PC-3 (cell line): ENCODE results near the gene XG. TPM values are rescaled to one million over a fixed set of nuclear protein-coding genes. Genes with fewer than 3 reads are reported as not detected.
"Not testable (repeated sequence)": the region's sequence is repeated elsewhere in the genome, so short reads cannot be mapped to it uniquely, and the experiment has no call there.

ENCODE experiments used
- ATAC-seq: fragments of 200-7000 bp; cut with Tn5 transposase; 2 replicates; pipeline ENCODE4 v1.9.1; 2020; ENCODE audit warnings: mild to moderate bottlenecking, moderate library complexity
- BruUV-seq: library from RNA; stranded (reverse); fragments of 400-500 nt; replicated peaks from 2 replicates; lab custom pipeline; 2021; lab: Mats Ljungman, UMichigan
- CTCF ChIA-PET: fragments of 300-600 bp; sonication (Branson Sonifier 250); formaldehyde crosslinking; loops from one replicate; lab custom pipeline; 2022; ENCODE audit warnings: antibody characterized with exemption; lab: Charles Lee
- POLR2A ChIA-PET: fragments of 300-600 bp; sonication (Branson Sonifier 250); formaldehyde crosslinking; loops from one replicate; lab custom pipeline; 2022; ENCODE audit warnings: antibody characterized with exemption; ENCODE audit not compliant: unreplicated experiment; lab: Charles Lee
- DNase-seq: peaks from one replicate; pipeline ENCODE4 v3.0.0-alpha.2; 2015
- H2AFZ ChIP-seq: fragments of 300-600 bp; sonication (generic); 2 replicates; pipeline ENCODE4 v1.6.0; 2016; ENCODE audit warnings: antibody characterized with exemption, low read length
- H3F3A ChIP-seq: fragments of 300-600 bp; sonication (generic); one replicate; pipeline ENCODE4 v1.6.0; 2017; ENCODE audit warnings: antibody characterized with exemption, low read length, control low read depth, mild to moderate bottlenecking; ENCODE audit not compliant: unreplicated experiment
- H3K27ac ChIP-seq: fragments of 300-600 bp; sonication (generic); 2 replicates; pipeline ENCODE4 v1.5.1; 2016; ENCODE audit warnings: mild to moderate bottlenecking, low read length
- H3K27me3 ChIP-seq: fragments of 300-600 bp; sonication (generic); 2 replicates; pipeline ENCODE4 v1.6.1; 2016; ENCODE audit warnings: low read length, mixed read lengths
- H3K36me3 ChIP-seq: fragments of 300-600 bp; sonication (generic); 2 replicates; pipeline ENCODE4 v1.6.1; 2016; ENCODE audit warnings: low read depth, mixed run types, low read length, mixed read lengths
- H3K4me1 ChIP-seq: fragments of 300-600 bp; sonication (generic); 2 replicates; pipeline ENCODE4 v1.5.1; 2016; ENCODE audit warnings: low read length; ENCODE audit not compliant: insufficient read depth
- H3K4me2 ChIP-seq: fragments of 300-600 bp; sonication (generic); 2 replicates; pipeline ENCODE4 v1.6.0; 2016; ENCODE audit warnings: low read length
- H3K4me3 ChIP-seq: fragments of 300-600 bp; sonication (generic); 2 replicates; pipeline ENCODE4 v1.5.1; 2016; ENCODE audit warnings: mild to moderate bottlenecking, low read length, mixed read lengths
- H3K79me2 ChIP-seq: fragments of 300-600 bp; sonication (generic); 2 replicates; pipeline ENCODE4 v1.6.1; 2017; ENCODE audit warnings: low read length, mixed read lengths
- H3K9ac ChIP-seq: fragments of 300-600 bp; sonication (generic); 2 replicates; pipeline ENCODE4 v1.6.0; 2016; ENCODE audit warnings: mild to moderate bottlenecking, low read length
- H3K9me2 ChIP-seq: fragments of 300-600 bp; sonication (generic); replicated peaks from 2 replicates; pipeline ENCODE4 v1.6.1; 2016; ENCODE audit warnings: mixed run types, low read length, mixed read lengths
- H3K9me3 ChIP-seq: fragments of 300-600 bp; sonication (generic); 2 replicates; pipeline ENCODE4 v1.6.1; 2016; ENCODE audit warnings: low read length, mixed read lengths
- H4K20me1 ChIP-seq: fragments of 300-600 bp; sonication (generic); 2 replicates; pipeline ENCODE4 v1.6.1; 2016; ENCODE audit warnings: low read length, mixed read lengths
- CTCF ChIP-seq: fragments of 300-600 bp; sonication (generic); conservative IDR thresholded peaks from 2 replicates; pipeline ENCODE4 v1.5.1; 2017; ENCODE audit warnings: antibody characterized with exemption, low read depth, mild to moderate bottlenecking, low read length
- EZH2phosphoT487 ChIP-seq: fragments of 300-600 bp; sonication (generic); IDR thresholded peaks from 2 replicates; pipeline ENCODE4 v1.6.1; 2018; ENCODE audit warnings: mild to moderate bottlenecking, antibody characterized with exemption, low read length, borderline replicate concordance
- intact Hi-C: fragments of 100-400 bp; cut with micrococcal nuclease; formaldehyde crosslinking; loops from 2 replicates; pipeline ENCODE4 v1.9.0; 2023
- total RNA-seq: library from RNA; depleted of rRNA; stranded (reverse); fragments of >200 nt; gene quantifications from 2 replicates; pipeline ENCODE4 v1.2.3, GENCODE V29; 2014

Gene XG
- total RNA-seq, 1 experiment from 2014 or later, result not detected

GRCh38 chrX:2804106-2804843, 52.4 kb downstream of the XG start:
- H3K9me3 ChIP-seq, H3K27me3 ChIP-seq, H4K20me1 ChIP-seq, H3F3A ChIP-seq, H3K4me3 ChIP-seq, intact Hi-C loops, H3K27ac ChIP-seq, H3K9me2 ChIP-seq, BruUV-seq, H3K9ac ChIP-seq, DNase-seq, CTCF ChIA-PET, H3K4me2 ChIP-seq, H3K36me3 ChIP-seq, H2AFZ ChIP-seq, POLR2A ChIA-PET, H3K4me1 ChIP-seq, H3K79me2 ChIP-seq, ATAC-seq: not testable (repeated sequence)

DNA sequence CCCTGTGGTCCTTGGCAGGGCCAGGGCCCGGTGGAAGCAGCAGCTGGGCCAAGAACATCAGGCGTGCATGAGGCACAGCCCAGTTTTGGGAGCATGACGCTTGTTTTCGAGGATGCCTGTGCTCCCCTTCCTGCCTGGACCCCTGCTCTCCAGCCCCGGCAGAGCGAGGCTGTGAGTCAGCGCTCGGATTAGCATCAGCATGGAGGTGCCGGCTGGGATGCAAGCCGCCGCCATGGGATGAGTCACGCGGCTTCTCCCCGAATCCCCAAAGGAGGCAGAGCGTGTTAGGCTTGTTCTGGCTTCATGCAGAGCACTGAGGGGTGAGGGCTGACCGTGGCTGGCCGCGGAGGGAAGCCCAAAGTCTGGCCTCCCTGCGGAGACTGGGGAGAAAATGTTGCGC, 53.0 kb downstream of the XG start:
- H2AFZ ChIP-seq, intact Hi-C loops, H4K20me1 ChIP-seq, H3K9me2 ChIP-seq, H3F3A ChIP-seq, BruUV-seq, H3K4me1 ChIP-seq, DNase-seq, H3K9ac ChIP-seq, H3K79me2 ChIP-seq, H3K27me3 ChIP-seq, POLR2A ChIA-PET, H3K4me3 ChIP-seq, CTCF ChIA-PET, ATAC-seq, H3K36me3 ChIP-seq, H3K9me3 ChIP-seq, H3K27ac ChIP-seq, H3K4me2 ChIP-seq: not testable (repeated sequence)

GRCh38 chrX:2811271-2811670, 59.4 kb downstream of the XG start:
- no peak overlapping the region for H3K4me2 ChIP-seq
- ATAC-seq (no peak), DNase-seq (no peak)
- H4K20me1 ChIP-seq, result no peaks in the 10 kb centered on the region
- no peak for TF ChIP-seq EZH2phosphoT487
- no peak overlapping the region for H2AFZ ChIP-seq
- no peaks in the 10 kb centered on the region for H3K9me3 ChIP-seq
- H3K4me1 ChIP-seq, result peaks cover 10% of the 10 kb centered on the region; the same call in 1 of the 2 replicates
- H3F3A ChIP-seq, result no peaks in the 10 kb centered on the region
- POLR2A ChIA-PET, result no interaction called here
- no peaks in the 10 kb centered on the region for H3K9me2 ChIP-seq
- no peak overlapping the region for H3K4me3 ChIP-seq
- no peaks in the 10 kb centered on the region for H3K27me3 ChIP-seq
- no TSS peak for BruUV-seq
- no peak overlapping the region for H3K27ac ChIP-seq
- no peak overlapping the region for H3K9ac ChIP-seq
- intact Hi-C loops, result no loop called here
- H3K79me2 ChIP-seq, result no peaks in the 10 kb centered on the region
- H3K36me3 ChIP-seq, result no peaks in the 10 kb centered on the region
- CTCF ChIA-PET, result no interaction called here

- POLR2A ChIA-PET, H4K20me1 ChIP-seq, BruUV-seq, H3K27me3 ChIP-seq, H3K36me3 ChIP-seq, H3K9ac ChIP-seq, H3F3A ChIP-seq, H3K4me1 ChIP-seq, CTCF ChIA-PET, H3K79me2 ChIP-seq, H3K9me3 ChIP-seq, H3K9me2 ChIP-seq: not testable (repeated sequence)
- Histone ChIP-seq H2AFZ (peak overlapping the region; percentile 77), H3K4me3 (0 out of 2 replicates have a peak overlapping the region, but pooled peaks have one; percentile 38), H3K27ac (peak overlapping the region; percentile 52), H3K4me2 (peak overlapping the region; percentile 70)
- intact Hi-C loops, result loop anchor here (1.0 kb wide), 2 partner anchors 121 to 168 kb away; partner anchors contain the start of gene CD99
- peak; percentile 47; the same call in 1 of the 2 replicates for TF ChIP-seq CTCF
- peak; percentile 93 for ATAC-seq
- peak; percentile 50 for DNase-seq
Measured at GRCh38 chrX:2812161-2812907, 60.5 kb downstream of the XG start.
